ENCODE measurements around the gene EMILIN2.
"Not testable (repeated sequence)": the region's sequence is repeated elsewhere in the genome, so short reads cannot be mapped to it uniquely, and the experiment has no call there.

EMILIN2 gene

GRCh38 chr18:2847317-2848246, 776 bp downstream of the EMILIN2 start:
- Histone ChIP-seq H3K9ac (ENCODE audit: low read length) (no peak overlapping the region), H3K9me3 (ENCODE audit: low read length) (no peaks in the 10 kb centered on the region), H3K27ac (ENCODE audit: low read depth, low read length) (no peak overlapping the region), H3K36me3 (ENCODE audit: insufficient read depth, low read length) (no peaks in the 10 kb centered on the region), H3K27me3 (ENCODE audit: control insufficient read depth in 1 of 2, insufficient read depth in 2 of 2, low read length in 2 of 2) (peaks cover 0 to 11% of the 10 kb centered on the region in 2 donors), H3K4me1 (ENCODE audit: insufficient read depth, low read length) (no peaks in the 10 kb centered on the region), H3K4me3 (ENCODE audit: low read depth in 1 of 2, low read length in 2 of 2) (peak overlapping the region; percentile 18 to 25)

GRCh38 chr18:2848247-2849246, 1.7 kb downstream of the EMILIN2 start:
- no peak overlapping the region for H3K27ac ChIP-seq (ENCODE audit: low read depth, low read length)
- H3K4me1 ChIP-seq (ENCODE audit: insufficient read depth, low read length), result no peaks in the 10 kb centered on the region
- H3K4me3 ChIP-seq (ENCODE audit: low read depth in 1 of 2, low read length in 2 of 2), result no peak overlapping the region
- H3K27me3 ChIP-seq (ENCODE audit: control insufficient read depth in 1 of 2, insufficient read depth in 2 of 2, low read length in 2 of 2), result peaks cover 0 to 11% of the 10 kb centered on the region in 2 donors
- no peak overlapping the region for H3K9ac ChIP-seq (ENCODE audit: low read length)
- H3K36me3 ChIP-seq (ENCODE audit: insufficient read depth, low read length), result no peaks in the 10 kb centered on the region
- no peaks in the 10 kb centered on the region for H3K9me3 ChIP-seq (ENCODE audit: low read length)

DNA sequence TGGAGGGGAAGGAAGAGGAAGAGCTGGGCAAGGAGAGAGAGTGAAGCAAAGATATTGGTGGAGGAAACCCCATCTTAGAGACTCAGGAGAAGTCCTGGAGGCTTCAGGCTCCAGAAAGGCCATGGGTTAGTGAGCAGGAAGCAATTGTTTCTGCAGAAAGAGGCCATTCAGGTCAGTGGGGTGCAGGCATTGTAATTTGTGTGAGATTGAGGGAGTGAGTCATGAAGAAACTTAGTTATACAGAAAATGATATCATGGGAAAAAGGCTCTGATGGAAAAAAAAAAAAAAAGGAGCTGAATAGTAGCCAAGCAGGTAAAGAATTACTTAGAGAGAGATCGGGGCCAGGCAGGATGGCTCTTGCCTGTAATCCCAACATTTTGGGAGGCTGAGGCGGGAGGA, 4.0 kb downstream of the EMILIN2 start:
- Histone ChIP-seq H3K27ac (ENCODE audit: low read depth, low read length) (no peak overlapping the region), H3K36me3 (ENCODE audit: insufficient read depth, low read length) (no peaks in the 10 kb centered on the region), H3K27me3 (ENCODE audit: control insufficient read depth in 1 of 2, insufficient read depth in 2 of 2, low read length in 2 of 2) (peaks cover 0 to 11% of the 10 kb centered on the region in 2 donors), H3K9ac (ENCODE audit: low read length) (no peak overlapping the region), H3K4me1 (ENCODE audit: insufficient read depth, low read length) (no peaks in the 10 kb centered on the region), H3K4me3 (ENCODE audit: low read depth in 1 of 2, low read length in 2 of 2) (no peak overlapping the region), H3K9me3 (ENCODE audit: low read length) (no peaks in the 10 kb centered on the region)

DNA sequence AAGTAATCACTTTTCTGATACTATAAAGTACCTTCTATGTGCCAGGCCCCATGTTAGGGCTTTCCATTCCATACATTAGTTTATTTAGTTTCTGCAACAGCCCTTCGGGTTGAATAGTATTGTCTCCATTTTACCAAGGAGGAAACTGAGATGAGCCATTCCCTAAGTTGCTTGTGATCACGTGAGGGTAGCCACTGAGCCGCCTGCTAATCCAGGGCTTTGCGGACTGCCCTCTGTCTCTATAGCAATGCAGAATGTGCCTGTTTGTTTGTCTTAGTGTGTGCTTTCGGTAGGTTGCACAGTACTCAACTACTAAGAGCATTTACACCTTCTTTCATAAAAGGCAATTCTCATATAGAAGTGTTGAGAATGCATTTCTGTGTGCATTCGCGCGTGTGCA, 5.0 kb downstream of the EMILIN2 start:
- Histone ChIP-seq H3K9me3 (ENCODE audit: low read length) (no peaks in the 10 kb centered on the region), H3K27ac (ENCODE audit: low read depth, low read length) (no peak overlapping the region), H3K4me3 (ENCODE audit: low read depth in 1 of 2, low read length in 2 of 2) (no peak overlapping the region), H3K27me3 (ENCODE audit: control insufficient read depth in 1 of 2, insufficient read depth in 2 of 2, low read length in 2 of 2) (peaks cover 0 to 6% of the 10 kb centered on the region in 2 donors), H3K36me3 (ENCODE audit: insufficient read depth, low read length) (no peaks in the 10 kb centered on the region), H3K9ac (ENCODE audit: low read length) (no peak overlapping the region), H3K4me1 (ENCODE audit: insufficient read depth, low read length) (no peaks in the 10 kb centered on the region)

DNA sequence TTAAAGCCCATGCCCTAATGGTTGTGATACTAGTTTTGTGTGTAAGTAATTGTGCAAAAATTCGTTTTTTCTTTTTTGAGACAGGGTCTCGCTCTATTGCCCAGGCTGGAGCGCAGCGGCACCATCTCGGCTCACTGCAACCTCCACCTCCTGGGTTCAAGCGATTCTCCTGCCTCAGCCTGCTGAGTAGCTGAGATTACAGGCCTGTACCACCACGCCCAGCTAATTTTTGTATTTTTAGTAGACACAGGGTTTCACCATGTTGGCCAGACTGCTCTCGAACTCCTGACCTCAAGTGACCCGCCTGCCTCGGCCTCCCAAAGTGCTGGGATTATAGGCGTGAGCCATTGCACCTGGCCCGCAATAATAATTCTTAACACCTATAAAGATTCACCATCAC, 5.7 kb downstream of the EMILIN2 start:
- H3K4me3 ChIP-seq (ENCODE audit: low read depth in 1 of 2, low read length in 2 of 2); H3K9ac ChIP-seq (ENCODE audit: low read length); H3K4me1 ChIP-seq (ENCODE audit: insufficient read depth, low read length); H3K36me3 ChIP-seq (ENCODE audit: insufficient read depth, low read length); H3K27me3 ChIP-seq (ENCODE audit: control insufficient read depth in 1 of 2, insufficient read depth in 2 of 2, low read length in 2 of 2); H3K27ac ChIP-seq (ENCODE audit: low read depth, low read length); H3K9me3 ChIP-seq (ENCODE audit: low read length): not testable (repeated sequence)

GRCh38 chr18:2853173-2853925, 6.5 kb downstream of the EMILIN2 start:
- Histone ChIP-seq H3K36me3 (ENCODE audit: insufficient read depth, low read length) (no peaks in the 10 kb centered on the region), H3K9ac (ENCODE audit: low read length) (no peak overlapping the region), H3K9me3 (ENCODE audit: low read length) (no peaks in the 10 kb centered on the region), H3K27me3 (ENCODE audit: control insufficient read depth in 1 of 2, insufficient read depth in 2 of 2, low read length in 2 of 2) (no peaks in the 10 kb centered on the region), H3K4me3 (ENCODE audit: low read depth in 1 of 2, low read length in 2 of 2) (no peak overlapping the region), H3K4me1 (ENCODE audit: insufficient read depth, low read length) (no peaks in the 10 kb centered on the region), H3K27ac (ENCODE audit: low read depth, low read length) (no peak overlapping the region)

DNA sequence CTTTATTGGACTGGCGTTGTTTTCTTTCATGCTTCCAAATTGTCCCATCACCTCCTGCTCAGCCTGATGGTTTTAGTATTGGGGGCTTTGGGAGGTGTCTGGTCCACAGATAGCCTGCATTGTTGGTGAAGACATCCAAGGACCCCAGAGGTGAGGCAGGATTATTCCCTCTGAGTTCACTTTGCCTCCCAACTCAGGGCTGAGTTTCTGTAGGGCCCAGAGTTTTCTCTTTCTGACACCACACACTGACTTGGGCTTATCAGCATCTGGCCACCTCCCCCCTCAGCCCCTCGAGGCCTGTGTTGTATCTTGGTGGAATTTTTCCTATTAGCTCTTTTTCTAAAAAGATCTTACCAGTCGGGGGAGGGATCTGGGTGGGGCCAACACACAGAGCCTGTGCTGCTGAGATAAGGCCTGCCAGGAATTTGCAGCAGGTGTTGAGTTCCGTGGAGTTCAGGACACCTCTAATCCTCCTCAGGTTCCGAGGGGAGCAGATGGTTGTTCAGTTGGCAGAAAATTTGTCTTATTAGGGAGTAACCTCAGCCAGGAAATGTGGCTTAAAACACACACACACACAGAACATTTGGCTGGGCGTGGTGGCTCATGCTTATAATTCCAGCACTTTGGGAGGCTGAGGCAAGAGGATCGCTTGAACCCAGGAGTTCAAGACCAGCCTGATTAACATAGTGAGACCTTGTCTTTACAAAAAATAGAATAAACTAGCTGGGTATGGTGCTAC, 7.3 kb downstream of the EMILIN2 start:
- H3K27ac ChIP-seq (ENCODE audit: low read depth, low read length), result no peak overlapping the region
- H3K27me3 ChIP-seq (ENCODE audit: control insufficient read depth in 1 of 2, insufficient read depth in 2 of 2, low read length in 2 of 2), result no peaks in the 10 kb centered on the region
- no peaks in the 10 kb centered on the region for H3K36me3 ChIP-seq (ENCODE audit: insufficient read depth, low read length)
- H3K4me3 ChIP-seq (ENCODE audit: low read depth in 1 of 2, low read length in 2 of 2), result no peak overlapping the region
- no peaks in the 10 kb centered on the region for H3K9me3 ChIP-seq (ENCODE audit: low read length)
- H3K9ac ChIP-seq (ENCODE audit: low read length), result no peak overlapping the region
- H3K4me1 ChIP-seq (ENCODE audit: insufficient read depth, low read length), result no peaks in the 10 kb centered on the region

DNA sequence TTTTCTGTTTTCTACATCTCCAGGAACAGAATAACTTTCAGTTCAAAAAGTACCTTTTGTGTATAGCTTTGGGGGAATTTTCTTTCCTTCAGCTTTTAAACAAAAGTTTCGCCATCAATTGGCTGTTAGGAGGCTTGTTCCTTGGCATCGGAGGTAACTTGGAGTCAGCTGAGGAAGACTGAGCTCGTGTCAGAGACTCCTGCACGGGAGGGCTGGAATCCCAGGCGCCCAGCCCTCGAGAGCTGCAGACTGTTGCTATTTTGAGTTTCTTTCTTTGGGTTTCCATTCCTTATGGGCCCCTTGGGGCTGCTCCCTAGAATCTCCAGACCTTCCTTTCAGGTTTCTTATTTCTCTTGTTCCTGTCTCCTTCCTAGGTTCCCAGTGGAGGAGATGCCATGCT, 8.1 kb downstream of the EMILIN2 start:
- Histone ChIP-seq H3K4me3 (ENCODE audit: low read depth in 1 of 2, low read length in 2 of 2) (no peak overlapping the region), H3K27ac (ENCODE audit: low read depth, low read length) (no peak overlapping the region), H3K4me1 (ENCODE audit: insufficient read depth, low read length) (no peaks in the 10 kb centered on the region), H3K9me3 (ENCODE audit: low read length) (no peaks in the 10 kb centered on the region), H3K36me3 (ENCODE audit: insufficient read depth, low read length) (no peaks in the 10 kb centered on the region), H3K27me3 (ENCODE audit: control insufficient read depth in 1 of 2, insufficient read depth in 2 of 2, low read length in 2 of 2) (no peaks in the 10 kb centered on the region), H3K9ac (ENCODE audit: low read length) (no peak overlapping the region)

GRCh38 chr18:2855560-2856350, 8.9 kb downstream of the EMILIN2 start:
- Histone ChIP-seq H3K27me3 (ENCODE audit: control insufficient read depth in 1 of 2, insufficient read depth in 2 of 2, low read length in 2 of 2) (no peaks in the 10 kb centered on the region), H3K36me3 (ENCODE audit: insufficient read depth, low read length) (no peaks in the 10 kb centered on the region), H3K27ac (ENCODE audit: low read depth, low read length) (no peak overlapping the region), H3K9ac (ENCODE audit: low read length) (no peak overlapping the region), H3K9me3 (ENCODE audit: low read length) (no peaks in the 10 kb centered on the region), H3K4me1 (ENCODE audit: insufficient read depth, low read length) (no peaks in the 10 kb centered on the region), H3K4me3 (ENCODE audit: low read depth in 1 of 2, low read length in 2 of 2) (no peak overlapping the region)

- no peaks in the 10 kb centered on the region for H3K27me3 ChIP-seq (ENCODE audit: control insufficient read depth in 1 of 2, insufficient read depth in 2 of 2, low read length in 2 of 2)
- no peaks in the 10 kb centered on the region for H3K9me3 ChIP-seq (ENCODE audit: low read length)
- H3K9ac ChIP-seq (ENCODE audit: low read length), result no peak overlapping the region
- H3K4me3 ChIP-seq (ENCODE audit: low read depth in 1 of 2, low read length in 2 of 2), result no peak overlapping the region
- no peaks in the 10 kb centered on the region for H3K4me1 ChIP-seq (ENCODE audit: insufficient read depth, low read length)
- no peak overlapping the region for H3K27ac ChIP-seq (ENCODE audit: low read depth, low read length)
- H3K36me3 ChIP-seq (ENCODE audit: insufficient read depth, low read length), result no peaks in the 10 kb centered on the region
Measured at GRCh38 chr18:2856547-2857170, 9.9 kb downstream of the EMILIN2 start.

All from muscle layer of colon (tissue), 2 donors.